T-helper 9 cell (primary cell): Measurements from ENCODE around the gene TNS3.

Experiments
- DNase-seq: peaks from one replicate; pipeline ENCODE4 v3.0.0-alpha.2; 2020

Gene TNS3

GRCh38 chr7:47236480-47237129, 345.3 kb downstream of the TNS3 start:
- no peak for DNase-seq

GRCh38 chr7:47233996-47234395, 347.9 kb downstream of the TNS3 start:
- no peak for DNase-seq

- no peak for DNase-seq
Observed at GRCh38 chr7:47232751-47233412, 349.0 kb downstream of the TNS3 start.

DNA sequence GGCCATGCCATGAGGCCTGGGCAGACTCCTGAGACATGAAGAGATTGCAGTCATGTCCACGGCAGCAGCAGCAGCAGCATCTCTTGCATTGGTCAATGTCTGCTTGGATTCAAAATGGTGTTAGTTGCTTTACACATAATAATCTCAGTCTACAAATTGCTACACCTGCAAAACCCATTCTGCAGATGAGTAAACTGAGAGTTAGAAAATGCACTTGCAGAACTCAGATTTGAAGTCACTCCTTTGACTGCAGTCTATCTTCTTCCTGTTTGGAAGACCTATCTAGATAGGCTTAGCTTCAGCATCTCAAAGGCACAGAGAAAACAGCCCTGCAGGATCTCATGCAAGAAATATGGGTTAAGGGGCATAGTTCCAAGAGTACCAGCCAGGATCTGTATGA, 350.3 kb downstream of the TNS3 start:
- no peak for DNase-seq

DNA sequence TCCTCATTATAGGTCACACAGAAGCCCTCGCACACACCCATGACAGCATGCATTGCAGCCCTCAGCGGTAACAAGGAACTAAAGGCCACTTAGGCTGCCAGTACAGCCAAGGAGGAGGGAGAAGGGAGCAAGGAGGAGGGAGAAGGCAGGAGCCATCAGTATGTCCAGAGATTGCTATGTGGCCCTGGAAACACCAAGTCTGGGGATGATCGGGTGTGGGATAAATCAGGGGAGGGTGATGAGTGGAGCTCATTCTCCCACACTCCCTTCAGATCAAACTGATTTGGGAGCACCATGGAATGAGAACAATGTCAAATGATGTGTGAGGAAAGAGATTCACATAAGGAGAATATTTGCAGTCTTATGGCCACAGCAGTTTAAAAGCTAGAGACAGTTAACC, 350.9 kb downstream of the TNS3 start:
- no peak for DNase-seq

GRCh38 chr7:47228386-47229014, 353.4 kb downstream of the TNS3 start:
- DNase-seq, result no peak

DNA sequence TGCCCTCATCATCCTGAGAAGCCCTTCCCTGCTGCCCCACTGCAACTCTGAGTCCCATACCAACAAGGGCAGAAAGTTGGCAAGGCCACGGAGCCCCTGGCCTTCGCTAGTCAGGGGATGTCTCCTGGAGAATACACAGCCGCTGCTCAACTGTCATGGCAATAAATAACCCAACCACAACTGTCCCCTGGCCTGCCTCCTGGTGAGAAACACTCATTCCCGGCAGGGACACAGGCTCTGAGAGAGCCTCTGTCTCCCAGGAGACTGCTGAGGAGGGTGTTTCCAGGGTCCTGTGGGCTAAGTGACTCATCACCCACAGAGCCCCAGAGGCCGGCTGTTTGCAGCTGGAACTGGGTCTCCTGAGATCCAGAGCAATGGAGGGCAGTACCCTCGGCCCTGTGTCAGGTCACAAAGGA, 354.1 kb downstream of the TNS3 start:
- no peak for DNase-seq

GRCh38 chr7:47226696-47227095, 355.2 kb downstream of the TNS3 start:
- no peak for DNase-seq

DNA sequence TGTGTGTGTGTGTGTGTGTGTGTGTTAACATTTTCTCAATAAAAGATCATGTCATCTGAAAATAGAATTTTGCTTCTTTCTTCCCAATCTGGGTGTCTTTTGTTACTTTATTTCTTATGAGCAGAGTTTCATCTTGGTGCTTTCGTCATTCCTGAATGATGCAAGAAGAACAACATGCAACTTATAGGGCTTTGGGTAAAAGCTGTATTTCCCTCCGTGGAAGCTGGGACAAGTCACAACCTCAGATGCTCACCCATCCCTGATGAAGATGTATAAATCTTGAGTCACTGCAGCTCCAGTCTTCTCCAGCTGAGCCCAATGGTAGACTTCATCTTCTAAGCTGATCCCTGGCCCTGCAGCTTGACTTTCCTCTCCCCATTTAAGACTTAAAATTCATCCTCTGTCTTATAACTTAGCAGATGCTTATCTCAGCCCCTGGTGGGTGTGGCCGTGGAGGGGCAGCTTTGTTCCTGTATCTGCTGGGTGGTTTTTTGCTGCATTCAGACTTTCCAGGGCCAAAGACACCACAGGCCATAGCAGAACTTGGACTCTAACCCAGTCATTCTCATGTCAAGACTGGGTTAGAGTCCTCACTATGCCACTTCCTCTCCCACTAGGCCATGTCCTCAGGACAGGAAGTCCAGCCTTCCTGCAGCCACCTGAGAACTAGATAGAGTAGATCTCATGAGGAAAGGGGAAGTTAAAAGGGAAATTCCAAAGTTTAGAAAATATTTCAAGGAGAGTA, 356.4 kb downstream of the TNS3 start:
- DNase-seq, result no peak
